Tibial nerve (tissue), 4 donors: Measurements from ENCODE around the gene KIAA0586.

ENCODE experiments used
- CTCF ChIP-seq, 5 experiments: fragments of 200-600 bp in 3 of 5; fragments of 450-650 bp in 2 of 5; sonication (generic) in 3 of 5; IDR thresholded peaks; one replicate each; pipeline ENCODE4 v1.5.1; 2016 to 2019; ENCODE audit warnings: antibody characterized with exemption in 5 of 5, mild to moderate bottlenecking in 3 of 5, moderate library complexity in 2 of 5
- EP300 ChIP-seq, 2 donors: sonication (generic); formaldehyde crosslinking; IDR thresholded peaks; one replicate each; pipeline ENCODE4 v1.6.1; 2017; ENCODE audit warnings: antibody characterized with exemption in 2 of 2, mild to moderate bottlenecking in 1 of 2
- POLR2A ChIP-seq, 2 donors: fragments of 450-650 bp; IDR thresholded peaks; one replicate each; pipeline ENCODE4 v1.6.1; 2017; ENCODE audit warnings: antibody characterized with exemption in 2 of 2, mild to moderate bottlenecking in 2 of 2, moderate library complexity in 2 of 2

GRCh38 chr14:58455593-58456265 lies 28.2 kb downstream of the KIAA0586 start:
- TF ChIP-seq CTCF (IDR thresholded peaks at IDR 0.05): no peak
- TF ChIP-seq EP300 (IDR thresholded peaks at IDR 0.05): no peak
- no peak for TF ChIP-seq POLR2A (IDR thresholded peaks at IDR 0.05)
